CD14-positive monocyte (primary cell): Measurements from ENCODE around the gene STK33. TPM values are rescaled to one million over a fixed set of nuclear protein-coding genes. Genes with fewer than 3 reads are reported as not detected.

Source experiments
- DNase-seq, 3 donors: peaks; one replicate each; pipeline ENCODE4 v3.0.0-alpha.2; 2011 to 2022
- H2AFZ ChIP-seq: 2 replicates; pipeline ENCODE4 v1.6.0; 2012; ENCODE audit warnings: mild to moderate bottlenecking, low read depth, low read length, inconsistent platforms; ENCODE audit not compliant: insufficient read depth, poor library complexity, severe bottlenecking
- H3K27ac ChIP-seq, 2 donors: 1 replicate in 1 of 2; 2 replicates in 1 of 2; pipeline ENCODE4 v1.5.1; 2012 to 2013; ENCODE audit warnings: low read length in 2 of 2, control low read depth in 1 of 2, inconsistent platforms in 1 of 2, low read depth in 1 of 2, mild to moderate bottlenecking in 1 of 2
- H3K27me3 ChIP-seq, 2 donors: one replicate each; pipeline versions ENCODE4 v1.6.0 to v1.6.1; 2011 to 2013; ENCODE audit warnings: low read length in 2 of 2; ENCODE audit not compliant: control insufficient read depth in 2 of 2, insufficient read depth in 2 of 2
- H3K36me3 ChIP-seq, 2 donors: replicated peaks in 1 of 2; 1 replicate in 1 of 2; 2 replicates in 1 of 2; pipeline versions ENCODE4 v1.5.1 to v1.6.1; 2012 to 2013; ENCODE audit warnings: low read length in 2 of 2, control low read depth in 1 of 2, inconsistent platforms in 1 of 2, mild to moderate bottlenecking in 1 of 2; ENCODE audit not compliant: insufficient read depth in 2 of 2, control insufficient read depth in 1 of 2
- H3K4me1 ChIP-seq, 2 donors: 1 replicate in 1 of 2; 2 replicates in 1 of 2; pipeline versions ENCODE4 v1.5.1 to v1.6.1; 2012 to 2013; ENCODE audit warnings: low read length in 2 of 2, control low read depth in 1 of 2, inconsistent platforms in 1 of 2, mild to moderate bottlenecking in 1 of 2, moderate library complexity in 1 of 2; ENCODE audit not compliant: insufficient read depth in 2 of 2, control insufficient read depth in 1 of 2
- H3K4me2 ChIP-seq: replicated peaks from 2 replicates; pipeline ENCODE3; 2012; ENCODE audit warnings: low read length, moderate library complexity, mild to moderate bottlenecking; ENCODE audit not compliant: poor library complexity, severe bottlenecking; ENCODE audit errors: extremely low read depth
- H3K4me3 ChIP-seq, 3 experiments: fragments of 200-600 bp in 1 of 3; sonication (generic) in 1 of 3; replicated peaks in 1 of 3; 1 replicate in 2 of 3; 2 replicates in 1 of 3; pipeline ENCODE4 v1.5.1; 2011 to 2013; ENCODE audit warnings: low read length in 3 of 3, mild to moderate bottlenecking in 3 of 3, control low read depth in 2 of 3, low read depth in 2 of 3, inconsistent platforms in 1 of 3, moderate library complexity in 1 of 3
- H3K79me2 ChIP-seq: 2 replicates; pipeline ENCODE4 v1.6.0; 2012; ENCODE audit warnings: mild to moderate bottlenecking, control low read depth, inconsistent platforms, low read length, moderate library complexity; ENCODE audit not compliant: insufficient read depth
- H3K9ac ChIP-seq: 2 replicates; pipeline ENCODE4 v1.6.0; 2017; ENCODE audit warnings: low read length, mild to moderate bottlenecking; ENCODE audit not compliant: insufficient read depth, poor library complexity, severe bottlenecking
- H3K9me3 ChIP-seq, 2 donors: replicated peaks in 1 of 2; 1 replicate in 1 of 2; 2 replicates in 1 of 2; pipeline versions ENCODE4 v1.5.1 to v1.6.1; 2012 to 2013; ENCODE audit warnings: low read length in 2 of 2, control low read depth in 1 of 2; ENCODE audit not compliant: control insufficient read depth in 1 of 2, insufficient read depth in 1 of 2
- H4K20me1 ChIP-seq: 2 replicates; pipeline ENCODE4 v1.6.0; 2012; ENCODE audit warnings: mild to moderate bottlenecking, low read length, control low read depth, moderate library complexity; ENCODE audit not compliant: insufficient read depth
- H3K27ac Mint-ChIP-seq, 7 donors: one replicate each; pipeline ENCODE4 v1.8.0; 2020; ENCODE audit warnings: mild to moderate bottlenecking in 7 of 7, mixed read lengths in 7 of 7, moderate library complexity in 6 of 7, inconsistent platforms in 2 of 7
- H3K27me3 Mint-ChIP-seq, 3 donors: one replicate each; pipeline ENCODE4 v1.8.0; 2021 to 2022; ENCODE audit warnings: low read depth in 3 of 3, mild to moderate bottlenecking in 3 of 3, mixed read lengths in 3 of 3, moderate library complexity in 3 of 3, inconsistent platforms in 1 of 3
- H3K36me3 Mint-ChIP-seq, 2 donors: one replicate each; pipeline ENCODE4 v1.8.0; 2020; ENCODE audit warnings: mixed read lengths in 2 of 2, inconsistent platforms in 1 of 2, mild to moderate bottlenecking in 1 of 2
- H3K4me1 Mint-ChIP-seq: one replicate; pipeline ENCODE4 v1.8.0; 2020; ENCODE audit warnings: mild to moderate bottlenecking, mixed read lengths
- H3K4me3 Mint-ChIP-seq, 2 donors: one replicate each; pipeline ENCODE4 v1.8.0; 2020; ENCODE audit warnings: mild to moderate bottlenecking in 2 of 2, mixed read lengths in 2 of 2, moderate library complexity in 1 of 2
- H3K9me3 Mint-ChIP-seq, 7 donors: one replicate each; pipeline ENCODE4 v1.8.0; 2020 to 2022; ENCODE audit warnings: mixed read lengths in 7 of 7, mild to moderate bottlenecking in 6 of 7, moderate library complexity in 6 of 7, inconsistent platforms in 2 of 7
- CTCF ChIP-seq: fragments of 200-600 bp; IDR thresholded peaks from one replicate; pipeline ENCODE4 v1.8.0; 2022; ENCODE audit warnings: antibody characterized with exemption, mild to moderate bottlenecking
- WGBS: methylation state at CpG from one replicate; pipeline ENCODE4 v1.1.5; 2013; ENCODE audit warnings: missing lambda C conversion rate; ENCODE audit not compliant: insufficient coverage; 5-methylcytosine and 5-hydroxymethylcytosine counted together
- intact Hi-C, 2 donors: fragments of 100-400 bp; cut with micrococcal nuclease; formaldehyde crosslinking; loops; one replicate each; pipeline versions ENCODE4 v1.15.0 to v1.15.1; 2023
- polyA plus RNA-seq, 3 donors: library from polyadenylated mRNA; depleted of rRNA in 1 of 3; unstranded in 2 of 3; stranded (reverse) in 1 of 3; fragments of 300-500 nt in 2 of 3; fragments of >200 nt in 1 of 3; fragmentation: Illumina TruSeq in 2 of 3; gene quantifications; 1 replicate in 2 of 3; 2 replicates in 1 of 3; pipeline ENCODE4 v1.2.3, GENCODE V29; 2012 to 2021

Gene STK33
- polyA plus RNA-seq, 3 donors = not detected

- Histone ChIP-seq H3K27ac (no peak overlapping the region), H3K27me3 (no peaks in the 10 kb centered on the region), H3K79me2 (no peaks in the 10 kb centered on the region), H4K20me1 (no peaks in the 10 kb centered on the region), H3K4me2 (no peak overlapping the region), H2AFZ (peak overlapping the region; percentile 4), H3K36me3 (no peaks in the 10 kb centered on the region), H3K9me3 (no peaks in the 10 kb centered on the region), H3K4me3 (no peak overlapping the region), H3K4me1 (peaks cover 4 to 6% of the 10 kb centered on the region in 2 donors), H3K9ac (no peak overlapping the region)
- no peak for TF ChIP-seq CTCF
- H3K4me3 Mint-ChIP-seq = no peak overlapping the region
- no peaks in the 10 kb centered on the region for H3K9me3 Mint-ChIP-seq
- H3K27me3 Mint-ChIP-seq = peaks cover 0 to 4% (median 2%) of the 10 kb centered on the region in 3 donors
- intact Hi-C loops = no loop called here
- H3K27ac Mint-ChIP-seq = peak overlapping the region in 1 of 7 donors; percentile 42
- no CpG with 5 or more reads among the region's 2 CpGs for WGBS
- H3K36me3 Mint-ChIP-seq = no peaks in the 10 kb centered on the region
- no peak for DNase-seq
- H3K4me1 Mint-ChIP-seq = peaks cover 10% of the 10 kb centered on the region
Observed at GRCh38 chr11:8603696-8604077, 9.7 kb upstream of the STK33 start.

DNA sequence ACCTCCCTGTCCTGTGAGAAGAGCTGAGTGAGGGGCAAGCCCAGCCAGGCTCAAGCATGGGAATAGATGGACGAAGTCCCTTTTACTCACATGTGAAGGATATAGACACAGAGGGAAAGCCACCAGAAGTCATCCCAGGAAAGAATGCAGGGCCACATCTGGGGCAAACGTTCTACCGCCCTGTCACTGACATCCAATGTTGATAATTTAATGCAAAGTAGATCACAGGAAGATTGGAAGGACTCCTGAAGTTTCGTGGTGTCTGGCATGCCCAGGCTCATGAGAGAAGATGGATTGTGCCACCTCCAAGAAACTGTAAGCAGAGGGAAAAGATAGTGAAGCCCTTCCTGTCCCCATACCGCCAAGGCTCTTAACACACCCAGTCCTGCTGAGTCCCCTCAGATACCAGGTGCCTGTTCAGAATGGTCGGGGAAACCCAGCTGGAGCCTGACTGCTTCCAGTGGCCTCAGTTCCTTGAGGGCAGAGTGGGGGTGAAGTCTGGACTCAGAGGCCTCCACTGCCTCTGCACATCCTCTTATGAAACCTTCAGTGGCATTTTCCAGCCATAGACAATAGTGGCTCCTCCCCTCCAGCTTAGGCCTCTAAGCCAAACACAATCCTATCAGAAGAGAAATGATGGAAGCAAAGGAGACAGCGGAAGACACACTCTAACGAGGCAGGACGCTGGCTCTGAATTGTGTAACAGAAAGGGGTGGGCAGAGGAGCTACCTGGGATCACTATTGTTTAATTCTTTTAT lies 7.5 kb upstream of the STK33 start:
- no peaks in the 10 kb centered on the region for H3K9me3 ChIP-seq
- H3K27me3 Mint-ChIP-seq = peaks cover 0 to 6% (median 2%) of the 10 kb centered on the region in 3 donors
- intact Hi-C loops = no loop called here
- H3K9ac ChIP-seq = no peak overlapping the region
- no peaks in the 10 kb centered on the region for H3K36me3 ChIP-seq
- no peaks in the 10 kb centered on the region for H3K27me3 ChIP-seq
- H4K20me1 ChIP-seq = no peaks in the 10 kb centered on the region
- no peak overlapping the region for H3K27ac Mint-ChIP-seq
- H3K27ac ChIP-seq = no peak overlapping the region
- H3K4me1 ChIP-seq = peaks cover 4 to 6% of the 10 kb centered on the region in 2 donors
- WGBS = 86% methylated on average over 3 of the region's 9 CpGs
- no peak overlapping the region for H3K4me3 ChIP-seq
- no peak overlapping the region for H3K4me3 Mint-ChIP-seq
- DNase-seq = no peak
- no peaks in the 10 kb centered on the region for H3K36me3 Mint-ChIP-seq
- H3K4me2 ChIP-seq = no peak overlapping the region
- H3K9me3 Mint-ChIP-seq = no peaks in the 10 kb centered on the region
- no peak overlapping the region for H2AFZ ChIP-seq
- H3K4me1 Mint-ChIP-seq = peaks cover 10% of the 10 kb centered on the region
- no peaks in the 10 kb centered on the region for H3K79me2 ChIP-seq
- TF ChIP-seq CTCF = no peak
